LNCaP clone FGC (cell line): ENCODE data around the gene C6orf141.
A peak's percentile ranks its signal among the peaks of the same experiment; 100 is the strongest.

Experiments
- DNase-seq: peaks from one replicate; pipeline ENCODE4 v3.0.0-alpha.2; 2011; ENCODE audit warnings: low read depth
- H3K4me3 ChIP-seq: 2 replicates; pipeline ENCODE4 v1.5.1; 2011; ENCODE audit warnings: mild to moderate bottlenecking, low read depth, low read length, control low read depth
- TF ChIP-seq, protein P1 (sequence below): IDR thresholded peaks from 2 replicates; pipeline ENCODE4 v1.5.1; 2012; ENCODE audit warnings: mild to moderate bottlenecking; ENCODE audit not compliant: control insufficient read depth, insufficient read depth; ENCODE audit errors: extremely low read depth

The C6orf141 gene

DNA sequence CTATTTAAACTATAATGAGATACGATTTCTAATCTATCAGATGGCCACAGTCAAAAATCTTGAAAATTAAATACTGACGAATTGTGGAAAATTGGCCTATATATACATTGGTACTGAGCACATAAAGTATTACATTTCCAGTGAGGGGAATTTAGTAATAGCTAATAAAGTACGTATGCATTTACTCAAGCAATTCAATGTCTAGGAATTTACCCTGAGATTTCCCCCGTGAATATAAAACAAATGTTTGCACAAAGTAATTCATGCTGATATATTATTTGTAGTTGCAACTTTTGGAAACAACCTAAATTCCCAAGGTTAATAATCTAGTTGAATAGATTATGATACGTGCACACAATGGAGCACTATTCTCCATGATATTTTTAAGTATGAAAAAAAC, 14.7 kb upstream of the C6orf141 start:
- DNase-seq: no peak
- H3K4me3 ChIP-seq: no peak overlapping the region
- TF ChIP-seq, protein P1, sequence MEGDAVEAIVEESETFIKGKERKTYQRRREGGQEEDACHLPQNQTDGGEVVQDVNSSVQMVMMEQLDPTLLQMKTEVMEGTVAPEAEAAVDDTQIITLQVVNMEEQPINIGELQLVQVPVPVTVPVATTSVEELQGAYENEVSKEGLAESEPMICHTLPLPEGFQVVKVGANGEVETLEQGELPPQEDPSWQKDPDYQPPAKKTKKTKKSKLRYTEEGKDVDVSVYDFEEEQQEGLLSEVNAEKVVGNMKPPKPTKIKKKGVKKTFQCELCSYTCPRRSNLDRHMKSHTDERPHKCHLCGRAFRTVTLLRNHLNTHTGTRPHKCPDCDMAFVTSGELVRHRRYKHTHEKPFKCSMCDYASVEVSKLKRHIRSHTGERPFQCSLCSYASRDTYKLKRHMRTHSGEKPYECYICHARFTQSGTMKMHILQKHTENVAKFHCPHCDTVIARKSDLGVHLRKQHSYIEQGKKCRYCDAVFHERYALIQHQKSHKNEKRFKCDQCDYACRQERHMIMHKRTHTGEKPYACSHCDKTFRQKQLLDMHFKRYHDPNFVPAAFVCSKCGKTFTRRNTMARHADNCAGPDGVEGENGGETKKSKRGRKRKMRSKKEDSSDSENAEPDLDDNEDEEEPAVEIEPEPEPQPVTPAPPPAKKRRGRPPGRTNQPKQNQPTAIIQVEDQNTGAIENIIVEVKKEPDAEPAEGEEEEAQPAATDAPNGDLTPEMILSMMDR: no peak

DNA sequence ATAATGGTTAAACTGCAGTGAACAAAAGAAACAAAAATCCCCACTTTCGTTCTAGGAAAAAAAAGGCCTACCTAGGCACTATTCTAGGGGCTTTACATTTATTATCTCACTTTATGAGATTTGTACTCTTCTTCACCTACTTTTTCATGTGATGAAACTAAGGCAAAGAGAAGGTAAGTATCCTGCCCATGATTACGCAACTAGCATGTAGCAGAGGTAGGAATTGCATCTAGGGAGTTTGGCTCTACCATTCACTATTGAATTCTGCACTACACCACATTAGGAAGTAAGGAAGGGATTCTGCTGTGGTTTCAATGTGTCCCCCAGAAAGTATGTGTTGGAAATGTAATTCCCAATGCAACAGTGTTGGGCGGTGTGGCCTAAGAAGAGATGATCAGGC, 11.4 kb upstream of the C6orf141 start:
- no peak overlapping the region for H3K4me3 ChIP-seq
- DNase-seq: no peak
- TF ChIP-seq, protein P1: no peak

DNA sequence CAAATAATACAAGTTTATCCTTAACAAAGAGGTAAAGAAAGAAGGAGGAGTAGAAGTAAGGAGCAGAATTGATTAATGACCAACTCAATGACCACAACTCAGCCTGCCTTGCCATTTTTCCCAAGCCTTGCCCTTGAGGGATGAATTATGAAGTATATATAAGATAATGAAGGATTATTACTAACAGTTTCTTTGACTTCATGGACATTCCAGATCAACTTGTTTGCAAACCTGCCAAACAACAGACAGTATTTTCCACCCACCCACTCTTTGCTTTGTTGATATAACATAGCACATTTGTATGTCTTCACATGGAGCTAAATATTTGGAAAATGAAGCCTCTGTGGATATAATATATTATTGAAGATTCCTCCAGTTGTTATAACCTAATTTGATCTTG, 9.9 kb upstream of the C6orf141 start:
- TF ChIP-seq, protein P1: no peak
- no peak for DNase-seq
- no peak overlapping the region for H3K4me3 ChIP-seq

- DNase-seq: no peak
- no peak overlapping the region for H3K4me3 ChIP-seq
- TF ChIP-seq, protein P1: no peak
Measured at GRCh38 chr6:49541210-49541724, 9.2 kb upstream of the C6orf141 start.

GRCh38 chr6:49541936-49542335, 8.5 kb upstream of the C6orf141 start:
- H3K4me3 ChIP-seq: no peak overlapping the region
- DNase-seq: peak; percentile 92
- TF ChIP-seq, protein P1: no peak

DNA sequence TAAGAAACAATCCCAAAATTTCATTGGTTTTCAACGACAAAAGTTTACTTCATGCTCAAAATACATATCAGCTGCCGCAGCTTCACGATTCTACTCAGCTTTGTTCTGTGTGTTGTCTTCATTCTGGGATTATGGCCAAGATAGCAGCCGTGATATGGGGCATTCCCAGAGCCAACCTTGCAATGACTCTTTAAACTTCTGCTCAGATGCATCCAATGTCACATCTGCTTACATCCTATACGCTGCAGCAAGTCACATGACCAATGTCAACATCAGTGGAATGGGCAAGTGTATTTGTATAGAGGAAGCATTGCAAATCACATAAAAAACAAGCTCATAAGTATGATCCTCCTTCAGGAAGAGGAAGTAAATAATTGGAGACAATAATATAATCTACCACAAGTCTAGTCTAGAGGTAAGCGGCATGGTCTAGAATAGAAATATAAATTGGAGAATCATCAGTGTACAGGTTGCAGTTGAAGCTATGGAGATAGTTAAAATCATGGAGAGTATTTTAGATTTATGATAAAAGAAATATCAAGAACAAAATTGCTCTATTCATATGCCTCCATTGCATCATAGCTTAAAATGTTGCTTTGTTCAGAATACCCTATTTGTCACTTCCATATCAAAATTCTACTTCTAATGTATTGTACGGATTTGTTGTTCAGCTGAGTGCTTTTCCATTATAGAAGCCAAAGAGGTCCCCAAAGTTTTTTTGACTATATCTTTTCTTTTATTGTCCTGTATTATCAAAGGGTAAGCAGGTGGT, 7.2 kb upstream of the C6orf141 start:
- no peak overlapping the region for H3K4me3 ChIP-seq
- TF ChIP-seq, protein P1: no peak
- peak; percentile 77 for DNase-seq

GRCh38 chr6:49546331-49546730, 4.1 kb upstream of the C6orf141 start:
- no peak overlapping the region for H3K4me3 ChIP-seq
- no peak for DNase-seq
- TF ChIP-seq, protein P1: no peak
